Measurements from ENCODE around the gene SNRPN. TPM values are rescaled to one million over a fixed set of nuclear protein-coding genes. Genes with fewer than 3 reads are reported as not detected.

Gene SNRPN
- total and polyA plus RNA-seq, 7 donors = 28.4 to 134 (median 84.5) TPM

DNA sequence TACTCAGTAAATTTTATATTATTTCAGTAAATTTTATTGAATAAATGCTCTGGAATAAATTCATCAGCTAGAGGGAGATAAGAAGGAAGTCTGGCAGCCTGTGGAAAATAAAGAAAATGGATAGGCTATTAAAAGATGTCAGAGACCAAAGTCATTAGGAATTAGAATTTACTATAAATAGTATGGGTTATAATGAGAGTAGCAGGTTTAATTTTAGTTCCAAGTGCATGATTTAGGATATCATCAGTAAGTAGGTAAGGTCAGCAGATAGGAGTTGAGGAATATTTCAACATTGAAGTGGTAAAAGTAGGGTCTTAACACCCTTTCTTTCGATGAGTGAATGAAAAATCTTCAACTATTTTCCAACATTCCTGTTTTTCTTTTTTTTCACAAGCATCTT lies 64.6 kb downstream of the SNRPN start:
- H3K4me3 ChIP-seq = no peak overlapping the region
- peaks cover 0 to 40% (median 20%) of the 10 kb centered on the region in 4 donors for H3K9me3 ChIP-seq
- TF ChIP-seq, protein P1, sequence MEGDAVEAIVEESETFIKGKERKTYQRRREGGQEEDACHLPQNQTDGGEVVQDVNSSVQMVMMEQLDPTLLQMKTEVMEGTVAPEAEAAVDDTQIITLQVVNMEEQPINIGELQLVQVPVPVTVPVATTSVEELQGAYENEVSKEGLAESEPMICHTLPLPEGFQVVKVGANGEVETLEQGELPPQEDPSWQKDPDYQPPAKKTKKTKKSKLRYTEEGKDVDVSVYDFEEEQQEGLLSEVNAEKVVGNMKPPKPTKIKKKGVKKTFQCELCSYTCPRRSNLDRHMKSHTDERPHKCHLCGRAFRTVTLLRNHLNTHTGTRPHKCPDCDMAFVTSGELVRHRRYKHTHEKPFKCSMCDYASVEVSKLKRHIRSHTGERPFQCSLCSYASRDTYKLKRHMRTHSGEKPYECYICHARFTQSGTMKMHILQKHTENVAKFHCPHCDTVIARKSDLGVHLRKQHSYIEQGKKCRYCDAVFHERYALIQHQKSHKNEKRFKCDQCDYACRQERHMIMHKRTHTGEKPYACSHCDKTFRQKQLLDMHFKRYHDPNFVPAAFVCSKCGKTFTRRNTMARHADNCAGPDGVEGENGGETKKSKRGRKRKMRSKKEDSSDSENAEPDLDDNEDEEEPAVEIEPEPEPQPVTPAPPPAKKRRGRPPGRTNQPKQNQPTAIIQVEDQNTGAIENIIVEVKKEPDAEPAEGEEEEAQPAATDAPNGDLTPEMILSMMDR (IDR thresholded peaks at IDR 0.05) = no peak
- TF ChIP-seq EP300 (IDR thresholded peaks at IDR 0.05) = no peak
- TF ChIP-seq POLR2A (IDR thresholded peaks at IDR 0.05) = no peak
- no peak for TF ChIP-seq POLR2AphosphoS5 (IDR thresholded peaks at IDR 0.05)
- intact Hi-C loops (cut with DNase I) = no loop called here
- no peak for DNase-seq
- H3K27ac ChIP-seq = no peak overlapping the region
- H3K27me3 ChIP-seq = no peaks in the 10 kb centered on the region
- peaks cover 4 to 54% (median 25%) of the 10 kb centered on the region in 4 donors for H3K36me3 ChIP-seq
- H3K4me1 ChIP-seq = no peaks in the 10 kb centered on the region
- 58 to 68% methylated on average over 1 of the region's 1 CpG for whole genome bisulfite sequencing, 2 donors

DNA sequence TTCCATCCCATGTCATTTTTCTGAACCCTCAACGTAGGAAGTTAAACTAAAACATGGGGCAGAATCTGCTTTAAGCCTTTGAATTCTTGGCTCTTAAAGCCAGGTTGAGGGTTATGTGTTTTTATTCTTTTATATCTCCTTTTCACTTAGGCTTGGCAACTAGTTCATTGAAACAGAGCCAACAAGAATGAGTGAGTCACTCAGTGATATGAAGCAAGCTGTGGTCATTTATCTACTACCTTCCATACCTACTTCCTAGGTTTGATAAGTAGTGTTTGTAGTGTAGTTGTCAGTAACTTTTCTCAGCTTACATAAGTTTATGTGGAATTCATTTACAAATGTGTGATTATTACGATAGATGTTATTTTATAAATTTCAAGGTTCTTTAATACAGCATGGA lies 67.4 kb downstream of the SNRPN start:
- H3K27ac ChIP-seq = no peak overlapping the region
- TF ChIP-seq EP300 (IDR thresholded peaks at IDR 0.05) (no peak), POLR2A (IDR thresholded peaks at IDR 0.05) (no peak), POLR2AphosphoS5 (IDR thresholded peaks at IDR 0.05) (no peak)
- TF ChIP-seq, protein P1 (IDR thresholded peaks at IDR 0.05) = no peak
- H3K4me3 ChIP-seq = no peak overlapping the region
- H3K9me3 ChIP-seq = peaks cover 0 to 34% (median 19%) of the 10 kb centered on the region in 4 donors
- DNase-seq = no peak
- no peaks in the 10 kb centered on the region for H3K27me3 ChIP-seq
- no peaks in the 10 kb centered on the region for H3K4me1 ChIP-seq
- intact Hi-C loops (cut with DNase I) = no loop called here
- 83 to 87% methylated on average over 2 of the region's 2 CpGs for WGBS, 2 donors
- H3K36me3 ChIP-seq = peaks cover 11 to 75% (median 28%) of the 10 kb centered on the region in 4 donors

Small RNA genes within 50 kb of the gene (small RNA-seq; reads per million reads assigned to genes)
- gene AC090602.1 = 0 reads per million in 3 donors
- gene AC124312.4 = 0 reads per million in 3 donors
- gene AC124312.5 = 0 reads per million in 3 donors

Other genes starting within 250 kb of the SNRPN start
- gene SNURF, start within 50 bp of the SNRPN start, total RNA-seq = 10 to 100 TPM in 2 of 4 donors, 1 to 10 TPM in 2; 3.3 to 21.8 (median 9.1) TPM
- 10 to 100 TPM in 1 of 3 donors, 1 to 10 TPM in 2; 4.4 to 34.2 (median 5.7) TPM for gene SNURF, start within 50 bp of the SNRPN start, polyA plus RNA-seq

Data from sigmoid colon (tissue), 7 donors.